B cell (primary cell): Measurements from ENCODE around the gene CACNG7. TPM values are rescaled to one million over a fixed set of nuclear protein-coding genes. Genes with fewer than 3 reads are reported as not detected.
A peak's percentile ranks its signal among the peaks of the same experiment; 100 is the strongest.

Source experiments
- ATAC-seq: fragments of 200-7000 bp; cut with Tn5 transposase; one replicate; pipeline ENCODE4 v1.10.0; 2021; ENCODE audit warnings: low read depth, mild to moderate bottlenecking, moderate number of reproducible peaks, moderate library complexity
- CTCF ChIA-PET: fragments of 350-600 bp; sonication (Branson Sonifier 250); formaldehyde crosslinking; loops from one replicate; lab custom pipeline; 2021; ENCODE audit warnings: antibody characterized with exemption, inconsistent platforms; lab: Charles Lee
- POLR2A ChIA-PET: fragments of 350-600 bp; sonication (Branson Sonifier 250); formaldehyde crosslinking; loops from one replicate; lab custom pipeline; 2021; ENCODE audit warnings: antibody characterized with exemption; lab: Charles Lee
- DNase-seq: peaks from one replicate; pipeline ENCODE4 v3.0.0; 2013
- H2AFZ ChIP-seq: 2 replicates; pipeline ENCODE4 v1.6.1; 2012; ENCODE audit warnings: mild to moderate bottlenecking, low read depth, low read length; ENCODE audit not compliant: insufficient read depth, poor library complexity, severe bottlenecking
- H3K27ac ChIP-seq, 2 donors: 1 replicate in 1 of 2; 2 replicates in 1 of 2; pipeline ENCODE4 v1.5.1; 2012 to 2013; ENCODE audit warnings: low read length in 2 of 2, mild to moderate bottlenecking in 2 of 2, moderate library complexity in 1 of 2
- H3K27me3 ChIP-seq, 4 experiments: fragments of 200-600 bp in 1 of 4; sonication (generic) in 1 of 4; replicated peaks in 1 of 4; 1 replicate in 2 of 4; 2 replicates in 2 of 4; pipeline versions ENCODE4 v1.6.1 to v1.7.0; 2013 to 2016; ENCODE audit warnings: low read length in 3 of 4, mild to moderate bottlenecking in 2 of 4, mixed read lengths in 1 of 4, moderate library complexity in 1 of 4; ENCODE audit not compliant: insufficient read depth in 4 of 4, control insufficient read depth in 3 of 4; ENCODE audit errors: control extremely low read depth in 1 of 4
- H3K36me3 ChIP-seq, 2 experiments: replicated peaks in 1 of 2; 1 replicate in 1 of 2; 2 replicates in 1 of 2; pipeline versions ENCODE4 v1.6.1 to v1.7.1; 2013; ENCODE audit warnings: low read length in 1 of 2; ENCODE audit not compliant: insufficient read depth in 2 of 2, control insufficient read depth in 1 of 2; ENCODE audit errors: control extremely low read depth in 1 of 2, extremely low read depth in 1 of 2
- H3K4me1 ChIP-seq, 2 donors: fragments of 200-600 bp in 1 of 2; sonication (generic) in 1 of 2; 1 replicate in 1 of 2; 2 replicates in 1 of 2; pipeline versions ENCODE4 v1.5.1 to v1.6.1; 2013 to 2017; ENCODE audit warnings: low read length in 2 of 2; ENCODE audit not compliant: control insufficient read depth in 2 of 2, insufficient read depth in 2 of 2
- H3K4me2 ChIP-seq: replicated peaks from 2 replicates; pipeline ENCODE3; 2012; ENCODE audit warnings: mild to moderate bottlenecking, low read depth, low read length; ENCODE audit not compliant: poor library complexity, severe bottlenecking
- H3K4me3 ChIP-seq, 5 experiments: fragments of 200-600 bp in 1 of 5; sonication (generic) in 1 of 5; 1 replicate in 3 of 5; 2 replicates in 2 of 5; pipeline versions ENCODE4 v1.5.1 to v1.7.0; 2011 to 2016; ENCODE audit warnings: low read length in 4 of 5, mild to moderate bottlenecking in 4 of 5, low read depth in 2 of 5, control low read depth in 1 of 5, moderate library complexity in 1 of 5; ENCODE audit not compliant: insufficient read depth in 1 of 5; ENCODE audit errors: control extremely low read depth in 1 of 5, extremely low read depth in 1 of 5
- H3K79me2 ChIP-seq: fragments of 200-600 bp; sonication (generic); one replicate; pipeline ENCODE4 v1.6.0; 2016; ENCODE audit warnings: low read length; ENCODE audit not compliant: control insufficient read depth, insufficient read depth
- H3K9ac ChIP-seq: fragments of 200-600 bp; sonication (generic); 2 replicates; pipeline ENCODE4 v1.6.1; 2017; ENCODE audit warnings: mild to moderate bottlenecking, low read length, moderate library complexity
- H3K9me3 ChIP-seq, 3 donors: one replicate each; pipeline versions ENCODE4 v1.6.1 to v1.7.1; 2013; ENCODE audit warnings: low read length in 2 of 3; ENCODE audit not compliant: control insufficient read depth in 2 of 3, insufficient read depth in 1 of 3; ENCODE audit errors: control extremely low read depth in 1 of 3
- H4K20me1 ChIP-seq: 2 replicates; pipeline ENCODE4 v1.6.0; 2012; ENCODE audit warnings: mild to moderate bottlenecking, low read length; ENCODE audit not compliant: insufficient read depth, control insufficient read depth, poor library complexity, severe bottlenecking
- H3K27ac Mint-ChIP-seq: one replicate; pipeline ENCODE4 v1.8.0; 2021; ENCODE audit warnings: mixed read lengths
- H3K27me3 Mint-ChIP-seq: one replicate; pipeline ENCODE4 v1.8.0; 2021; ENCODE audit warnings: mixed read lengths
- H3K4me1 Mint-ChIP-seq: one replicate; pipeline ENCODE4 v1.8.0; 2021; ENCODE audit warnings: mixed read lengths
- H3K4me3 Mint-ChIP-seq: one replicate; pipeline ENCODE4 v1.8.0; 2021; ENCODE audit warnings: mixed read lengths
- H3K9me3 Mint-ChIP-seq: one replicate; pipeline ENCODE4 v1.8.0; 2022; ENCODE audit warnings: mixed read lengths; ENCODE audit not compliant: insufficient read depth
- EZH2 ChIP-seq: IDR thresholded peaks from 2 replicates; pipeline ENCODE4 v1.6.1; 2012; ENCODE audit warnings: borderline replicate concordance, low read depth, mild to moderate bottlenecking, moderate library complexity, low read length; ENCODE audit not compliant: insufficient read depth, poor library complexity, severe bottlenecking
- WGBS: methylation state at CpG from one replicate; pipeline ENCODE4 v1.1.5; 2013; ENCODE audit warnings: missing lambda C conversion rate; ENCODE audit not compliant: insufficient coverage; 5-methylcytosine and 5-hydroxymethylcytosine counted together
- intact Hi-C: fragments of 100-400 bp; cut with micrococcal nuclease; formaldehyde crosslinking; loops from one replicate; pipeline ENCODE4 v1.10.0; 2022
- polyA plus RNA-seq: library from polyadenylated mRNA; depleted of rRNA; stranded (reverse); fragments of >200 nt; gene quantifications from 2 replicates; pipeline ENCODE4 v1.2.3, GENCODE V29; 2012
- total RNA-seq, 2 donors: library from RNA; stranded (reverse); fragments of 120-200 nt in 1 of 2; gene quantifications; 1 replicate in 1 of 2; 2 replicates in 1 of 2; pipeline versions ENCODE4 v1.2.3 to v1.2.4, GENCODE V29; 2013 to 2022
- TF ChIP-seq, protein P1 (sequence below): fragments of 200-600 bp; IDR thresholded peaks from one replicate; pipeline ENCODE4 v1.8.0; 2022; ENCODE audit warnings: antibody characterized with exemption, mild to moderate bottlenecking

Gene CACNG7
- total and polyA plus RNA-seq, 2 donors (not counting 1 experiment from before 2014, with no cell fraction given) = not detected

DNA sequence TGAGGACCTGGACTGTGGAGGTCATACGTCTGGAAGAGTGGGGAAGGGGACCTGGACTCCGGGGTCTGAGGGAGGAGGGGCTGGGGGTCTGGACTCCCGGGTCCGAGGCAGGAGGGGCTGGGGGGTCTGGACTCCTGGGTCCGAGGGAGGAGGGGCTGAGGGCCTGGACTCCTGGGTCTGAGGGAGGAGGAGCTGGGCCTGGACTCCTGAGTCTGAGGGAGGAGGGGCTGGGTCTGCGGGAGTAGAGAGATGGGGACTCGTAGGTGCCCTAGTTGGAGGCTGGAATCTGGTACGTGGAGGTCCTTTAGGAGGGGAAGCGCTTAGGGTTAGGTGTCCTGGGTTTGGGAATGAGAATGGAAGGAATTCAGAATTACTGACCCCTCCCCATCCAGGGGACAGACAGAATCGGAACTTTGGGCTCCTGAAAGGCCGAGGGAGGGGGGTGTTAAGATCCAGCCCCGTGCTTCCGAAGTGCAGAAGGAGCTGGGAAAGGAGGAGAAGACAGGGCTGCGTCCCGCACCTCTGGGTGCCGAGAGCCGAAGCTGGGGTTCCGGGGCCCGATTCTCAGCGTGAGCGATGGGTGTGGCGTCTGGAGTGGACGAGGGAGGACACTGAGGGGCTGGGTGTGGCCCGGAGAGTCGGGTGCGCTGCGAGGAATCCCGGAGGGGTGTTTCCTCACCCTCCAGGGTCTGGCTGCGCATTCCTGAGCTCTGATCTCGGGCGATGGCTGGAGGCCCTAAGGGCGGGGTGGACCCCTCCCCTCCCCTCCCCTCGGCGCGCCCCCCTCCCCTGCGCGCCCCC lies 40.8 kb upstream of the CACNG7 start:
- H3K27me3 Mint-ChIP-seq = no peaks in the 10 kb centered on the region
- ChIA-PET CTCF (interaction anchor here (0.9 to 1.3 kb wide), 2 partner anchors 9 to 15 kb away, joined by 5 read pairs; no protein-coding TSS in a partner anchor), POLR2A (interaction anchor here (0.5 to 0.6 kb wide), 2 partner anchors 20 to 27 kb away, joined by 3 to 11 read pairs; no protein-coding TSS in a partner anchor)
- Histone ChIP-seq H3K27ac (peak overlapping the region; percentile 98), H3K4me3 (peak overlapping the region; percentile 82 to 100 (median 90)), H3K27me3 (no peaks in the 10 kb centered on the region), H3K9ac (peak overlapping the region; percentile 97), H3K4me2 (peak overlapping the region; percentile 97), H3K4me1 (peaks cover 33 to 64% of the 10 kb centered on the region in 2 donors), H2AFZ (peak overlapping the region; percentile 22), H3K9me3 (peaks cover 0 to 17% (median 2%) of the 10 kb centered on the region in 3 donors), H4K20me1 (peaks cover 43% of the 10 kb centered on the region), H3K79me2 (peaks cover 23% of the 10 kb centered on the region), H3K36me3 (peaks cover 0 to 6% of the 10 kb centered on the region in 2 experiments)
- H3K27ac Mint-ChIP-seq = peak overlapping the region; percentile 99
- ATAC-seq = no peak
- peaks cover 43% of the 10 kb centered on the region for H3K4me1 Mint-ChIP-seq
- no peaks in the 10 kb centered on the region for H3K9me3 Mint-ChIP-seq
- H3K4me3 Mint-ChIP-seq = peak overlapping the region; percentile 92
- intact Hi-C loops = loop anchor here (5.0 kb wide), 5 partner anchors 249 to 1696 kb away; partner anchors contain the start of genes KMT5C, LENG9, PRPF31 and TFPT
- peak; percentile 62 for DNase-seq
- TF ChIP-seq, protein P1, sequence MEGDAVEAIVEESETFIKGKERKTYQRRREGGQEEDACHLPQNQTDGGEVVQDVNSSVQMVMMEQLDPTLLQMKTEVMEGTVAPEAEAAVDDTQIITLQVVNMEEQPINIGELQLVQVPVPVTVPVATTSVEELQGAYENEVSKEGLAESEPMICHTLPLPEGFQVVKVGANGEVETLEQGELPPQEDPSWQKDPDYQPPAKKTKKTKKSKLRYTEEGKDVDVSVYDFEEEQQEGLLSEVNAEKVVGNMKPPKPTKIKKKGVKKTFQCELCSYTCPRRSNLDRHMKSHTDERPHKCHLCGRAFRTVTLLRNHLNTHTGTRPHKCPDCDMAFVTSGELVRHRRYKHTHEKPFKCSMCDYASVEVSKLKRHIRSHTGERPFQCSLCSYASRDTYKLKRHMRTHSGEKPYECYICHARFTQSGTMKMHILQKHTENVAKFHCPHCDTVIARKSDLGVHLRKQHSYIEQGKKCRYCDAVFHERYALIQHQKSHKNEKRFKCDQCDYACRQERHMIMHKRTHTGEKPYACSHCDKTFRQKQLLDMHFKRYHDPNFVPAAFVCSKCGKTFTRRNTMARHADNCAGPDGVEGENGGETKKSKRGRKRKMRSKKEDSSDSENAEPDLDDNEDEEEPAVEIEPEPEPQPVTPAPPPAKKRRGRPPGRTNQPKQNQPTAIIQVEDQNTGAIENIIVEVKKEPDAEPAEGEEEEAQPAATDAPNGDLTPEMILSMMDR = no peak
- no peak for TF ChIP-seq EZH2
- 3% methylated on average over 27 of the region's 37 CpGs for WGBS
